OCI-LY3 (cell line): Measurements from ENCODE around the gene CRIM1.

Experiments used
- H2AFZ ChIP-seq: fragments of 200-600, 300-600 bp; shearing (Covaris generic); 2 replicates; pipeline ENCODE4 v1.6.0; 2014; ENCODE audit warnings: antibody characterized with exemption, low read depth, low read length
- H3K27ac ChIP-seq: fragments of 200-600, 300-600 bp; sonication (generic); 2 replicates; pipeline ENCODE4 v1.5.1; 2014; ENCODE audit warnings: mild to moderate bottlenecking, low read length, moderate library complexity, mixed read lengths
- H3K27me3 ChIP-seq: fragments of 200-600, 300-600 bp; sonication (generic); 2 replicates; pipeline ENCODE4 v1.6.1; 2014; ENCODE audit warnings: low read depth, low read length, mixed read lengths
- H3K36me3 ChIP-seq: fragments of 200-600, 300-600 bp; sonication (generic); replicated peaks from 2 replicates; pipeline ENCODE3; 2014; ENCODE audit warnings: low read depth, low read length, mixed read lengths
- H3K4me1 ChIP-seq: fragments of 300-600, 200-600 bp; sonication (generic); 2 replicates; pipeline ENCODE4 v1.6.1; 2014; ENCODE audit warnings: low read length, mixed read lengths
- H3K4me2 ChIP-seq: fragments of 200-600, 300-600 bp; sonication (generic); 2 replicates; pipeline ENCODE4 v1.6.1; 2014; ENCODE audit warnings: low read length, mixed read lengths
- H3K4me3 ChIP-seq: fragments of 300-600, 200-600 bp; sonication (generic); 2 replicates; pipeline ENCODE4 v1.5.1; 2014; ENCODE audit warnings: antibody characterized with exemption, mild to moderate bottlenecking, low read length, moderate library complexity
- H3K79me2 ChIP-seq: fragments of 300-600, 200-600 bp; shearing (Covaris generic); 2 replicates; pipeline ENCODE4 v1.6.1; 2014; ENCODE audit warnings: mild to moderate bottlenecking, low read length, mixed read lengths
- H3K9ac ChIP-seq: fragments of 300-600, 200-600 bp; shearing (Covaris generic); 2 replicates; pipeline ENCODE4 v1.6.0; 2014; ENCODE audit warnings: mild to moderate bottlenecking, low read length, moderate library complexity
- H3K9me3 ChIP-seq: fragments of 200-600, 300-600 bp; shearing (Covaris generic); 2 replicates; pipeline ENCODE4 v1.6.1; 2014; ENCODE audit warnings: low read length, mixed read lengths; ENCODE audit not compliant: insufficient read depth
- H4K20me1 ChIP-seq: fragments of 200-600, 300-600 bp; sonication (generic); 2 replicates; pipeline ENCODE4 v1.6.1; 2016; ENCODE audit warnings: low read length, mixed read lengths; ENCODE audit not compliant: insufficient read depth
- EZH2phosphoT487 ChIP-seq: fragments of 200-600 bp; shearing (Covaris generic); IDR thresholded peaks from 2 replicates; pipeline ENCODE4 v1.6.1; 2018; ENCODE audit warnings: antibody characterized with exemption, mixed run types, low read depth
- TF ChIP-seq, protein P1 (sequence below): fragments of 200-600, 300-600 bp; sonication (generic); IDR thresholded peaks from 2 replicates; pipeline ENCODE4 v1.5.1; 2014; ENCODE audit warnings: antibody characterized with exemption, low read length, low read depth

CRIM1 gene

DNA sequence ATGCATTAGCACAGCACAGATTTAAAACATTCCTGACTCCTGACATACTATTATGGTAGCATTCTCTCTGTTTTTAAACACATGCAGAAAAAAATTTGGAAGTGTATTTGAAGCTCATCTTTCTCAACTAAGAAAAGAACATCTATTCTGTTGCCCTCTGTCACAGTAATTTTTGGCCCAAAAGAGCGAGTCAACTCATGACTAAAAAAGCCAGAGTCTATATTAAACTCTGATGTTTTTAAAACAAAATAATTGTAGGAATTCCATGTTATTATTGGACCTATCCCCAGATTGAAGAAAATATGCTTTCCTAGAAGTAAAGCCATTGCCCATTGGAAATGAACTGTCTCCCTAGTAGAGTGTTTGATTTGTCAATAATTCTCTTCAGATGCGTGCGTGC is 96.7 kb downstream of the CRIM1 start:
- Histone ChIP-seq H3K4me3 (no peak overlapping the region), H3K9me3 (no peaks in the 10 kb centered on the region), H3K36me3 (no peaks in the 10 kb centered on the region), H3K27me3 (peaks cover 27% of the 10 kb centered on the region), H3K79me2 (no peaks in the 10 kb centered on the region), H4K20me1 (no peaks in the 10 kb centered on the region), H3K27ac (no peak overlapping the region), H2AFZ (no peak overlapping the region), H3K9ac (no peak overlapping the region), H3K4me1 (no peaks in the 10 kb centered on the region), H3K4me2 (no peak overlapping the region)
- TF ChIP-seq EZH2phosphoT487 = no peak
- TF ChIP-seq, protein P1, sequence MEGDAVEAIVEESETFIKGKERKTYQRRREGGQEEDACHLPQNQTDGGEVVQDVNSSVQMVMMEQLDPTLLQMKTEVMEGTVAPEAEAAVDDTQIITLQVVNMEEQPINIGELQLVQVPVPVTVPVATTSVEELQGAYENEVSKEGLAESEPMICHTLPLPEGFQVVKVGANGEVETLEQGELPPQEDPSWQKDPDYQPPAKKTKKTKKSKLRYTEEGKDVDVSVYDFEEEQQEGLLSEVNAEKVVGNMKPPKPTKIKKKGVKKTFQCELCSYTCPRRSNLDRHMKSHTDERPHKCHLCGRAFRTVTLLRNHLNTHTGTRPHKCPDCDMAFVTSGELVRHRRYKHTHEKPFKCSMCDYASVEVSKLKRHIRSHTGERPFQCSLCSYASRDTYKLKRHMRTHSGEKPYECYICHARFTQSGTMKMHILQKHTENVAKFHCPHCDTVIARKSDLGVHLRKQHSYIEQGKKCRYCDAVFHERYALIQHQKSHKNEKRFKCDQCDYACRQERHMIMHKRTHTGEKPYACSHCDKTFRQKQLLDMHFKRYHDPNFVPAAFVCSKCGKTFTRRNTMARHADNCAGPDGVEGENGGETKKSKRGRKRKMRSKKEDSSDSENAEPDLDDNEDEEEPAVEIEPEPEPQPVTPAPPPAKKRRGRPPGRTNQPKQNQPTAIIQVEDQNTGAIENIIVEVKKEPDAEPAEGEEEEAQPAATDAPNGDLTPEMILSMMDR = no peak

DNA sequence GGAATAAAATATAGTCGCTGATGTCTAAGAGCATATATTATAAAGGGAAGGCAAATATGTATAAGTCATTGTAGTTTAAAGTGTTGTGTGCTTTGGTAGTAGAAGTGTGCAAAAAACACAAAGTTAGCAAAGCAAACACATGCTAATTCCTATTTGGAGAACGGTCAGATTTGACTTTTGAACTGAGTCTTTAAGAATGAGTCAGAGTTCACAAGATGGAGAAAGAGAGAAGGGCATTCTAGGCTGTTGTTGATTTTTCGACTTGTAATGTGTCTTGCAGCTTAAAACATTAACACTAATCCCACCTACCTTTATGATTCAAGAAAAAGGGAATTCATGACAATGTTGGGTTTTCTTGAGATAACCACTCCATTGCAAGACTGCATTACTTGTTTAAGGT is 98.1 kb downstream of the CRIM1 start:
- Histone ChIP-seq H2AFZ (no peak overlapping the region), H4K20me1 (no peaks in the 10 kb centered on the region), H3K27ac (no peak overlapping the region), H3K9ac (no peak overlapping the region), H3K4me3 (no peak overlapping the region), H3K79me2 (no peaks in the 10 kb centered on the region), H3K36me3 (no peaks in the 10 kb centered on the region), H3K9me3 (no peaks in the 10 kb centered on the region), H3K4me2 (no peak overlapping the region), H3K4me1 (no peaks in the 10 kb centered on the region), H3K27me3 (peaks cover 35% of the 10 kb centered on the region)
- TF ChIP-seq EZH2phosphoT487 = no peak
- TF ChIP-seq, protein P1 = no peak

DNA sequence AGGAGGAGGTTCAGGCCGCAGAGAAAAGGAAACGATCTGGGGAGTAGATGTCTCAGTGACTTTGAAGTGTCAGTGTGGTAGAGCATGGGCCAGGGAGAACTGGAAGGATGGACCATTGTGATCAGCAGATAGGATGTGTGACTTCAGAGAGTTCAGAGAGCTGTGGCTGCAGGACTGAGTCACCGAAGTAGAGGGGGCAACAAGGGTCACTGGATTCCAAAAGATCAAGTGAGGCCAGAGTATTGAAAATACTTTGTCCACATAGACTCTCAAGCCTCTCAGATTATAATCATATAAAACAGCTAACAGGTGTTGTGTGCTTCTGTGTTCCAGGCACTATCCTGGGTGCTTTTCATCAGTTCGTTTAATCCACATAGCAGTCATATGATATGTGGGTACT is 99.4 kb downstream of the CRIM1 start:
- no peaks in the 10 kb centered on the region for H3K9me3 ChIP-seq
- no peak overlapping the region for H2AFZ ChIP-seq
- no peaks in the 10 kb centered on the region for H4K20me1 ChIP-seq
- H3K4me1 ChIP-seq = no peaks in the 10 kb centered on the region
- no peaks in the 10 kb centered on the region for H3K79me2 ChIP-seq
- no peak for TF ChIP-seq EZH2phosphoT487
- TF ChIP-seq, protein P1 = no peak
- no peak overlapping the region for H3K9ac ChIP-seq
- H3K27me3 ChIP-seq = peaks cover 28% of the 10 kb centered on the region
- H3K27ac ChIP-seq = no peak overlapping the region
- H3K4me2 ChIP-seq = no peak overlapping the region
- H3K4me3 ChIP-seq = no peak overlapping the region
- H3K36me3 ChIP-seq = no peaks in the 10 kb centered on the region

DNA sequence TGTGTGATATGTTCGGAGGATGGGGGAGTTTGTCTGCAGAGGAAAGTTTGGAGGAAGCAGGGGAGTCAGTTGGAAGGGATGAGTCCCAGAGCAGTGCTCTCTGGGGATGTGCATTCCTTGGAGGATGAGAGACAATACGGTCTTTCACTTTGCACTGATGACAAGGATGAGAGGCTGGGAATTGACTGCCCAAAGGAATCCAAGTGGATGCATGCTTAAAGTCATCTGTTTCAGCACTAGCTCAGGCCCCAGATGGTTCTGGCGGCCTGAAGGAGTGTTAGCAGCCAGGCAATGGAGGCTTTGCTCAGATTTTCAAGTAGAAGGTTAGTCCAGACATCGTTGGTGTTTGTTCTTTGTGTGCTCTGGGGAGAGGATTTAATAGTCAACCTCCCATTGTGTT is 100.2 kb downstream of the CRIM1 start:
- Histone ChIP-seq H3K9me3 (no peaks in the 10 kb centered on the region), H3K36me3 (no peaks in the 10 kb centered on the region), H3K9ac (no peak overlapping the region), H2AFZ (no peak overlapping the region), H3K4me2 (no peak overlapping the region), H3K4me3 (no peak overlapping the region), H3K79me2 (no peaks in the 10 kb centered on the region), H3K4me1 (no peaks in the 10 kb centered on the region), H3K27ac (no peak overlapping the region), H3K27me3 (peaks cover 26% of the 10 kb centered on the region), H4K20me1 (no peaks in the 10 kb centered on the region)
- TF ChIP-seq, protein P1 = no peak
- no peak for TF ChIP-seq EZH2phosphoT487
